ENCODE results near the gene BLCAP.
"Not testable (repeated sequence)": the region's sequence is repeated elsewhere in the genome, so short reads cannot be mapped to it uniquely, and the experiment has no call there.

BLCAP gene

GRCh38 chr20:37527638-37528445, at the start of gene BLCAP:
Gene BLCAP (minus strand): TSS chr20:37527876. CDS start chr20:37519174, 8,702 bp downstream.
- DNase-seq, result peak; percentile 91

- DNase-seq, result not testable (repeated sequence)
These were observed 49.8 kb upstream of the BLCAP start for GRCh38 chr20:37577436-37577835.

- no peak for DNase-seq
These were observed 49.2 kb upstream of the BLCAP start for GRCh38 chr20:37576911-37577310.

- no peak for DNase-seq
These were observed 48.2 kb upstream of the BLCAP start for GRCh38 chr20:37575884-37576283.

- DNase-seq, result no peak
These were observed 46.7 kb upstream of the BLCAP start for GRCh38 chr20:37574199-37574890.

- no peak for DNase-seq
These were observed 46.0 kb upstream of the BLCAP start for GRCh38 chr20:37573626-37574198.

- DNase-seq, result no peak
These were observed 43.4 kb upstream of the BLCAP start for GRCh38 chr20:37571033-37571432.

- no peak for DNase-seq
These were observed 42.7 kb upstream of the BLCAP start for GRCh38 chr20:37570419-37570818.

GRCh38 chr20:37567671-37568588, 40.3 kb upstream of the BLCAP start:
- DNase-seq, result peak; percentile 86

- peak; percentile 84 for DNase-seq
These were observed 39.6 kb upstream of the BLCAP start for GRCh38 chr20:37567331-37567665.

GRCh38 chr20:37566590-37567330, 39.1 kb upstream of the BLCAP start:
- DNase-seq, result no peak

GRCh38 chr20:37565134-37565811, 37.6 kb upstream of the BLCAP start:
- DNase-seq, result peak; percentile 81

- DNase-seq, result peak; percentile 58
These were observed 36.9 kb upstream of the BLCAP start for GRCh38 chr20:37564388-37565133.

GRCh38 chr20:37564016-37564387, 36.3 kb upstream of the BLCAP start:
- DNase-seq, result no peak

GRCh38 chr20:37562695-37563480, 35.2 kb upstream of the BLCAP start:
- DNase-seq, result no peak

GRCh38 chr20:37560629-37561028, 33.0 kb upstream of the BLCAP start:
- no peak for DNase-seq

GRCh38 chr20:37559312-37560027, 31.8 kb upstream of the BLCAP start:
- DNase-seq, result no peak

- no peak for DNase-seq
These were observed 31.1 kb upstream of the BLCAP start for GRCh38 chr20:37558779-37559178.

- DNase-seq, result no peak
These were observed 30.6 kb upstream of the BLCAP start for GRCh38 chr20:37558306-37558705.

All from NCI-H1105 treated with DMSO at 0.1 percent for 48 hours (cell line).